HEK293 (cell line): Measurements from ENCODE around the gene PRX.

Experiments used
- CTCF ChIA-PET: fragments of 350-600 bp; formaldehyde crosslinking; extraction: SDS; loops from one replicate; lab custom pipeline; 2021; ENCODE audit warnings: antibody characterized with exemption; lab: Yijun Ruan, JAX
- POLR2A ChIA-PET: fragments of 300-600 bp; formaldehyde crosslinking; extraction: SDS; loops from one replicate; lab custom pipeline; 2020; ENCODE audit warnings: antibody characterized with exemption, inconsistent platforms; lab: Yijun Ruan, JAX
- H3K27ac ChIP-seq: fragments of 200-500 bp; sonication (Bioruptor generic); 2 replicates; pipeline ENCODE4 v1.5.1; 2014; ENCODE audit warnings: low read depth, low read length, control low read depth, inconsistent platforms; ENCODE audit errors: extremely low read depth
- H3K36me3 ChIP-seq, 2 experiments: fragments of 200-500 bp in 1 of 2; sonication (Bioruptor generic) in 1 of 2; 1 replicate in 1 of 2; 2 replicates in 1 of 2; pipeline ENCODE4 v1.5.1; 2014 to 2017; ENCODE audit warnings: inconsistent platforms in 2 of 2, low read length in 2 of 2; ENCODE audit not compliant: control insufficient read depth in 2 of 2, insufficient read depth in 1 of 2
- H3K4me1 ChIP-seq: fragments of 200-500 bp; sonication (Bioruptor generic); 2 replicates; pipeline ENCODE4 v1.5.1; 2014; ENCODE audit warnings: mild to moderate bottlenecking, low read length, inconsistent platforms; ENCODE audit not compliant: control insufficient read depth, insufficient read depth
- H3K4me3 ChIP-seq: 2 replicates; pipeline ENCODE4 v1.5.1; 2011; ENCODE audit warnings: low read depth, mild to moderate bottlenecking, control low read depth, low read length, moderate library complexity
- H3K9me3 ChIP-seq: fragments of 200-500 bp; sonication (Bioruptor generic); 2 replicates; pipeline ENCODE4 v1.5.1; 2014; ENCODE audit warnings: low read depth, low read length, inconsistent platforms; ENCODE audit not compliant: control insufficient read depth, insufficient read depth
- GLI4 ChIP-seq: fragments of 450-650 bp; formaldehyde crosslinking; IDR thresholded peaks from 2 replicates; pipeline ENCODE4 v1.5.1; 2016; ENCODE audit warnings: missing biosample characterization, missing genetic modification characterization
- HOXA7 ChIP-seq: sonication (generic); formaldehyde crosslinking; IDR thresholded peaks from 2 replicates; pipeline ENCODE4 v1.8.1; 2022; ENCODE audit warnings: missing genetic modification reagents, borderline replicate concordance
- TSHZ1 ChIP-seq: fragments of 450-650 bp; formaldehyde crosslinking; IDR thresholded peaks from 2 replicates; pipeline ENCODE4 v1.5.1; 2016; ENCODE audit warnings: missing biosample characterization, missing genetic modification characterization, borderline replicate concordance
- YY2 ChIP-seq: fragments of 450-650 bp; formaldehyde crosslinking; IDR thresholded peaks from 2 replicates; pipeline ENCODE4 v1.5.1; 2016; ENCODE audit warnings: missing biosample characterization, missing genetic modification characterization
- ZBTB10 ChIP-seq: fragments of 450-650 bp; formaldehyde crosslinking; IDR thresholded peaks from 2 replicates; pipeline ENCODE4 v1.5.1; 2016; ENCODE audit warnings: missing biosample characterization, missing genetic modification characterization
- ZFP41 ChIP-seq: fragments of 450-650 bp; formaldehyde crosslinking; IDR thresholded peaks from 2 replicates; pipeline ENCODE4 v1.5.1; 2016; ENCODE audit warnings: missing biosample characterization, missing genetic modification characterization, borderline replicate concordance
- ZNF112 ChIP-seq: fragments of 450-650 bp; formaldehyde crosslinking; IDR thresholded peaks from 2 replicates; pipeline ENCODE4 v1.5.0; 2017; ENCODE audit warnings: missing biosample characterization, missing genetic modification characterization
- ZNF140 ChIP-seq: fragments of 450-650 bp; formaldehyde crosslinking; IDR thresholded peaks from 2 replicates; pipeline ENCODE4 v1.5.1; 2016; ENCODE audit warnings: missing biosample characterization, missing genetic modification characterization
- ZNF155 ChIP-seq: fragments of 450-650 bp; formaldehyde crosslinking; IDR thresholded peaks from 2 replicates; pipeline ENCODE4 v1.5.1; 2016; ENCODE audit warnings: missing biosample characterization, missing genetic modification characterization
- ZNF18 ChIP-seq: fragments of 450-650 bp; formaldehyde crosslinking; IDR thresholded peaks from 2 replicates; pipeline ENCODE4 v1.5.1; 2016; ENCODE audit warnings: missing biosample characterization, missing genetic modification characterization
- ZNF362 ChIP-seq: fragments of 450-650 bp; formaldehyde crosslinking; IDR thresholded peaks from 2 replicates; pipeline ENCODE4 v1.5.1; 2016; ENCODE audit warnings: missing biosample characterization, missing genetic modification characterization
- ZNF433 ChIP-seq: fragments of 450-650 bp; formaldehyde crosslinking; IDR thresholded peaks from 2 replicates; pipeline ENCODE4 v1.5.1; 2016; ENCODE audit warnings: missing biosample characterization, missing genetic modification characterization, low read depth
- ZNF571 ChIP-seq: fragments of 450-650 bp; formaldehyde crosslinking; IDR thresholded peaks from 2 replicates; pipeline ENCODE4 v1.5.0; 2017; ENCODE audit warnings: missing biosample characterization, missing genetic modification characterization
- ZNF580 ChIP-seq: fragments of 450-650 bp; formaldehyde crosslinking; IDR thresholded peaks from 2 replicates; pipeline ENCODE4 v1.5.1; 2016; ENCODE audit warnings: missing biosample characterization, missing genetic modification characterization
- ZNF600 ChIP-seq: fragments of 450-650 bp; formaldehyde crosslinking; IDR thresholded peaks from 2 replicates; pipeline ENCODE4 v1.5.1; 2016; ENCODE audit warnings: missing biosample characterization, missing genetic modification characterization
- ZSCAN4 ChIP-seq: fragments of 450-650 bp; formaldehyde crosslinking; IDR thresholded peaks from 2 replicates; pipeline ENCODE4 v1.5.1; 2017; ENCODE audit warnings: missing biosample characterization, missing genetic modification characterization
- TF ChIP-seq, protein P1 (sequence below): fragments of 450-650 bp; formaldehyde crosslinking; IDR thresholded peaks from 2 replicates; pipeline ENCODE4 v1.5.1; 2016; ENCODE audit warnings: missing biosample characterization, missing genetic modification characterization
- TF ChIP-seq, protein P2 (sequence below): fragments of 450-650 bp; formaldehyde crosslinking; IDR thresholded peaks from 2 replicates; pipeline ENCODE4 v1.5.1; 2016; ENCODE audit warnings: missing biosample characterization, missing genetic modification characterization

PRX gene

GRCh38 chr19:40360708-40361241, 52.4 kb downstream of the PRX start (continued):
- TF ChIP-seq ZNF362 (tag by site-specific recombination), result 0 out of 2 replicates have a peak, but pooled peaks have one; percentile 5
- TF ChIP-seq ZNF112 (tag by site-specific recombination), result no peak
- TF ChIP-seq ZNF140 (tag by site-specific recombination), result no peak
- TF ChIP-seq TSHZ1 (tag by site-specific recombination), result peak; percentile 22; the same call in 1 of the 2 replicates
- TF ChIP-seq, protein P1, sequence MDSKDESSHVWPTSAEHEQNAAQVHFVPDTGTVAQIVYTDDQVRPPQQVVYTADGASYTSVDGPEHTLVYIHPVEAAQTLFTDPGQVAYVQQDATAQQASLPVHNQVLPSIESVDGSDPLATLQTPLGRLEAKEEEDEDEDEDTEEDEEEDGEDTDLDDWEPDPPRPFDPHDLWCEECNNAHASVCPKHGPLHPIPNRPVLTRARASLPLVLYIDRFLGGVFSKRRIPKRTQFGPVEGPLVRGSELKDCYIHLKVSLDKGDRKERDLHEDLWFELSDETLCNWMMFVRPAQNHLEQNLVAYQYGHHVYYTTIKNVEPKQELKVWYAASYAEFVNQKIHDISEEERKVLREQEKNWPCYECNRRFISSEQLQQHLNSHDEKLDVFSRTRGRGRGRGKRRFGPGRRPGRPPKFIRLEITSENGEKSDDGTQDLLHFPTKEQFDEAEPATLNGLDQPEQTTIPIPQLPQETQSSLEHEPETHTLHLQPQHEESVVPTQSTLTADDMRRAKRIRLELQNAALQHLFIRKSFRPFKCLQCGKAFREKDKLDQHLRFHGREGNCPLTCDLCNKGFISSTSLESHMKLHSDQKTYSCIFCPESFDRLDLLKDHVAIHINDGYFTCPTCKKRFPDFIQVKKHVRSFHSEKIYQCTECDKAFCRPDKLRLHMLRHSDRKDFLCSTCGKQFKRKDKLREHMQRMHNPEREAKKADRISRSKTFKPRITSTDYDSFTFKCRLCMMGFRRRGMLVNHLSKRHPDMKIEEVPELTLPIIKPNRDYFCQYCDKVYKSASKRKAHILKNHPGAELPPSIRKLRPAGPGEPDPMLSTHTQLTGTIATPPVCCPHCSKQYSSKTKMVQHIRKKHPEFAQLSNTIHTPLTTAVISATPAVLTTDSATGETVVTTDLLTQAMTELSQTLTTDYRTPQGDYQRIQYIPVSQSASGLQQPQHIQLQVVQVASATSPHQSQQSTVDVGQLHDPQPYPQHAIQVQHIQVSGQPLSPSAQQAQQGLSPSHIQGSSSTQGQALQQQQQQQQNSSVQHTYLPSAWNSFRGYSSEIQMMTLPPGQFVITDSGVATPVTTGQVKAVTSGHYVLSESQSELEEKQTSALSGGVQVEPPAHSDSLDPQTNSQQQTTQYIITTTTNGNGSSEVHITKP, result 0 out of 2 replicates have a peak, but pooled peaks have one; percentile 36

DNA sequence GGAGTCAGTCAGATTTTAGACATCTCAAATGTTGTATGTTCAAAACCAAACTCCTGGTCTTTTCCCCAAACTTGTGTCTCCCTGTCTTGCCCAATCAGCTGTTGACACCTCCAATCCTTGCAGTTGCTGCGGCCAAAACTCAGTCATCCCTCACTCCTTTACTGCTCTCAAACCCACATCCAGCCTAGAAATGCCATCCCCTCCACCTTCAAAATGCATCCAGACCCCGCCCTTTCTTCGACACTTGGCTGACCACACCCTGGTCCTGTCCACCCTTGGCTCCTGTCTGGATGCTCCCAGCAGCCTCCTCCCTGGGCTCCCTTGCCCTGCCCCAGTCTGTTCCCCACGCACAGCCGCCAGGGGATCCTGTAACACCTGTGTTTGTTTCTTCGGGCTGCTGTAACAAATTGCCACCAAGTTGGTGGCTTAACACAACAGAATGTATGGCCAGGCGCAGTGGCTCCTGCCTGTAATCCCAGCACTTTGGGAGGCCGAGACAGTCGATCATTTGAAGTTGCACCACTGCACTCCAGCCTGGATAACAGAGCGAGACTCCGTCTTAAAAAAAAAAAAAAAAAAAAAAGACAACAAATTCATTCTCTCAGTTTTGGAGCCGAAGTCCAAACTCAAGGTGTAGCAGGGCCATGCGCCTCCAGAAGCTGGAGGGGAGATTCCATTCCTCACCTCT, 53.0 kb downstream of the PRX start:
- CTCF ChIA-PET, result interaction anchor here (0.5 to 1.1 kb wide), 2 partner anchors 60 to 306 kb away, joined by 3 to 4 read pairs; no protein-coding TSS in a partner anchor
- POLR2A ChIA-PET, result interaction anchor here (0.6 to 1.9 kb wide), 3 partner anchors 12 to 867 kb away, joined by 3 to 6 read pairs (median 4); partner anchors contain the start of genes C19orf47 and PLD3
- no peak overlapping the region for H3K4me3 ChIP-seq
- no peaks in the 10 kb centered on the region for H3K9me3 ChIP-seq
- peak overlapping the region; percentile 13 for H3K27ac ChIP-seq
- H3K4me1 ChIP-seq, result peaks cover 20% of the 10 kb centered on the region
- H3K36me3 ChIP-seq, result peaks cover 0 to 27% of the 10 kb centered on the region in 2 experiments; a peak in 2 of 3 replicates
- no peak for TF ChIP-seq ZFP41 (tag by site-specific recombination)
- TF ChIP-seq GLI4, result no peak
- TF ChIP-seq HOXA7 (CRISPR knock-in tag), result no peak
- TF ChIP-seq ZNF580 (tag by site-specific recombination), result no peak
- peak; percentile 48; the same call in 1 of the 2 replicates for TF ChIP-seq ZNF600 (tag by site-specific recombination)
- TF ChIP-seq ZNF571 (tag by site-specific recombination), result no peak
- peak; percentile 56; the same call in 1 of the 2 replicates for TF ChIP-seq ZBTB10 (tag by site-specific recombination)
- TF ChIP-seq ZNF155 (tag by site-specific recombination), result no peak
- no peak for TF ChIP-seq YY2 (tag by site-specific recombination)
- TF ChIP-seq ZSCAN4 (tag by site-specific recombination), result no peak
- no peak for TF ChIP-seq ZNF18 (tag by site-specific recombination)
- TF ChIP-seq ZNF433, result no peak
- TF ChIP-seq, protein P2, sequence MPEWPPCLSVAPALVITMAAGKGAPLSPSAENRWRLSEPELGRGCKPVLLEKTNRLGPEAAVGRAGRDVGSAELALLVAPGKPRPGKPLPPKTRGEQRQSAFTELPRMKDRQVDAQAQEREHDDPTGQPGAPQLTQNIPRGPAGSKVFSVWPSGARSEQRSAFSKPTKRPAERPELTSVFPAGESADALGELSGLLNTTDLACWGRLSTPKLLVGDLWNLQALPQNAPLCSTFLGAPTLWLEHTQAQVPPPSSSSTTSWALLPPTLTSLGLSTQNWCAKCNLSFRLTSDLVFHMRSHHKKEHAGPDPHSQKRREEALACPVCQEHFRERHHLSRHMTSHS (tag by site-specific recombination), result no peak
